Endothelial cell of umbilical vein (primary cell): ENCODE results near the gene ANKRD34A.

Experiments
- TF ChIP-seq, protein P1 (sequence below), 2 donors: IDR thresholded peaks; 1 replicate in 1 of 2; 2 replicates in 1 of 2; pipeline ENCODE4 v1.5.1; 2011; ENCODE audit warnings: low read length in 2 of 2, mild to moderate bottlenecking in 2 of 2, moderate library complexity in 2 of 2, control low read depth in 1 of 2, inconsistent platforms in 1 of 2, low read depth in 1 of 2; ENCODE audit not compliant: insufficient read depth in 1 of 2; ENCODE audit errors: extremely low read depth in 1 of 2
- TF ChIP-seq, protein P2 (sequence below): IDR thresholded peaks from 2 replicates; pipeline ENCODE4 v1.6.1; 2011; ENCODE audit not compliant: insufficient read depth, insufficient read length

DNA sequence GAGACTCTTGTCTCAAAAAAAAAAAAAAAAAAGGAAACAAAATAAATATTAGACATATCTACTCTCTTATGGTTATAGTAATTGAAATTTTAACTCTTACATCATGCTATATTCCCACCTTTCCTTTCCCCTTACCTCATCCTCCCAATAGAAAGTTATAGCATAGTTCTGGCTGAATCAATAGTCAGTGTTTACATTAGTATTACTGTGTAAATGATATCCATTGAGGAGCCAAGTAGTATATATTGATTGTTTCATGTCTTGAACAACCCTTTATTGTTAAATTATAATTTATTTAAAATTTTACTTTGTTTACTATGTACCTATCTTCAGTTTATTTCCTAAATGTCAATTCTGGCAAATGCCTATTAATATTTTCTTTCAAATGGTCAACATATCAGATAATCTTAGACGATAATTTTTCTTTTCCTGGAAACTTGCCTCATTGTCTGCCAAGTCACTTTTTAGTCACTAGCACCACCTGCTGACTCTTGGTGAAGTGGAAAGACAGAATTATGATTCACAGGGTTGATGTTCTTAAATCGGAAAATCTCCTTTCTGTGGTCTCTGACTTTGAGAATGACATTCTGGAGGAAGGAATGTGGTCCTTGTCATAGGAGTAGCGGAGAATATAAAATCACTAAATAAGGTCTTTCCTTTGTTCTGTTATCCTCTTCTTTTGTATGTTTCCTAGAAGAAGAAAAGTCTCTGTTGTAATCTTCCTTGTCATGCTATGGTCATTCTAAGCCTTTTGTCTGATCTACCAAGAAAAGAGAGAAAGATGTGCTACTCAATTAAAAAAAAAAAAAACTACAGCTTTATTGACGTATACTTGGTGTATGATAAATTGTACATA lies 48.6 kb upstream of the ANKRD34A start:
- TF ChIP-seq, protein P1, sequence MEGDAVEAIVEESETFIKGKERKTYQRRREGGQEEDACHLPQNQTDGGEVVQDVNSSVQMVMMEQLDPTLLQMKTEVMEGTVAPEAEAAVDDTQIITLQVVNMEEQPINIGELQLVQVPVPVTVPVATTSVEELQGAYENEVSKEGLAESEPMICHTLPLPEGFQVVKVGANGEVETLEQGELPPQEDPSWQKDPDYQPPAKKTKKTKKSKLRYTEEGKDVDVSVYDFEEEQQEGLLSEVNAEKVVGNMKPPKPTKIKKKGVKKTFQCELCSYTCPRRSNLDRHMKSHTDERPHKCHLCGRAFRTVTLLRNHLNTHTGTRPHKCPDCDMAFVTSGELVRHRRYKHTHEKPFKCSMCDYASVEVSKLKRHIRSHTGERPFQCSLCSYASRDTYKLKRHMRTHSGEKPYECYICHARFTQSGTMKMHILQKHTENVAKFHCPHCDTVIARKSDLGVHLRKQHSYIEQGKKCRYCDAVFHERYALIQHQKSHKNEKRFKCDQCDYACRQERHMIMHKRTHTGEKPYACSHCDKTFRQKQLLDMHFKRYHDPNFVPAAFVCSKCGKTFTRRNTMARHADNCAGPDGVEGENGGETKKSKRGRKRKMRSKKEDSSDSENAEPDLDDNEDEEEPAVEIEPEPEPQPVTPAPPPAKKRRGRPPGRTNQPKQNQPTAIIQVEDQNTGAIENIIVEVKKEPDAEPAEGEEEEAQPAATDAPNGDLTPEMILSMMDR (IDR thresholded peaks at IDR 0.05; ENCODE audit: extremely low read depth in 1 of 2, insufficient read depth in 1 of 2, low read depth in 1 of 2, low read length in 2 of 2), result peak; percentile 52 to 60
- TF ChIP-seq, protein P2, sequence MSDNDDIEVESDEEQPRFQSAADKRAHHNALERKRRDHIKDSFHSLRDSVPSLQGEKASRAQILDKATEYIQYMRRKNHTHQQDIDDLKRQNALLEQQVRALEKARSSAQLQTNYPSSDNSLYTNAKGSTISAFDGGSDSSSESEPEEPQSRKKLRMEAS, result no peak
